H1 (cell line): Measurements from ENCODE around the gene HLA-DRB1. TPM values are rescaled to one million over a fixed set of nuclear protein-coding genes. Genes with fewer than 3 reads are reported as not detected.

Experiments
- CTCF ChIA-PET: fragments of 300-600 bp; sonication (Branson Sonifier 250); formaldehyde crosslinking; loops from one replicate; lab custom pipeline; 2021; ENCODE audit not compliant: partially characterized antibody; lab: Charles Lee
- POLR2A ChIA-PET: fragments of 300-600 bp; sonication (Branson Sonifier 250); formaldehyde crosslinking; loops from one replicate; lab custom pipeline; 2021; ENCODE audit warnings: inconsistent platforms; ENCODE audit not compliant: partially characterized antibody; lab: Charles Lee
- DNase-seq, 2 experiments: peaks; one replicate each; pipeline versions ENCODE4 v3.0.0 to v3.0.0-alpha.2; 2010 to 2022; ENCODE audit warnings: low spot score in 2 of 2, low read depth in 1 of 2, mixed read lengths in 1 of 2
- FAIRE-seq: peaks from 2 replicates; lab custom pipeline; 2011; peaks lifted over from hg19 to GRCh38; lab: Jason Lieb, UNC
- H2AFZ ChIP-seq: 2 replicates; pipeline ENCODE4 v1.8.1; 2012; ENCODE audit warnings: low read length, inconsistent platforms
- H2AK5ac ChIP-seq: 2 replicates; pipeline ENCODE4 v1.6.1; 2013; ENCODE audit warnings: low read depth, low read length
- H2BK120ac ChIP-seq: replicated peaks from 2 replicates; pipeline ENCODE3; 2013; ENCODE audit warnings: low read depth, low read length, inconsistent platforms
- H2BK12ac ChIP-seq: 2 replicates; pipeline ENCODE4 v1.6.1; 2013; ENCODE audit warnings: low read depth, low read length
- H2BK15ac ChIP-seq: 2 replicates; pipeline ENCODE4 v1.6.1; 2013; ENCODE audit warnings: low read length
- H2BK20ac ChIP-seq: 2 replicates; pipeline ENCODE4 v1.6.1; 2013; ENCODE audit warnings: low read length
- H2BK5ac ChIP-seq: 2 replicates; pipeline ENCODE4 v1.6.1; 2013; ENCODE audit warnings: low read depth, low read length
- H3K14ac ChIP-seq: 2 replicates; pipeline ENCODE4 v1.6.1; 2013; ENCODE audit warnings: inconsistent platforms; ENCODE audit not compliant: insufficient read length
- H3K18ac ChIP-seq: 2 replicates; pipeline ENCODE4 v1.6.1; 2013; ENCODE audit warnings: low read length; ENCODE audit errors: extremely low read depth
- H3K23ac ChIP-seq: 2 replicates; pipeline ENCODE4 v1.6.1; 2013; ENCODE audit warnings: inconsistent platforms; ENCODE audit not compliant: insufficient read length
- H3K23me2 ChIP-seq: 2 replicates; pipeline ENCODE4 v1.6.1; 2013; ENCODE audit warnings: low read depth, low read length
- H3K27ac ChIP-seq: 2 replicates; pipeline ENCODE4 v1.6.1; 2011; ENCODE audit warnings: low read depth, low read length, inconsistent platforms
- H3K27me3 ChIP-seq, 4 experiments: replicated peaks in 1 of 4; 1 replicate in 1 of 4; 2 replicates in 3 of 4; pipeline versions ENCODE4 v1.6.1 to v1.8.1; 2011 to 2013; ENCODE audit warnings: low read length in 3 of 4, mild to moderate bottlenecking in 3 of 4, inconsistent platforms in 2 of 4, mixed read lengths in 2 of 4, moderate library complexity in 1 of 4; ENCODE audit not compliant: control insufficient read depth in 3 of 4, insufficient read depth in 3 of 4; ENCODE audit errors: extremely low read depth in 1 of 4
- H3K36me3 ChIP-seq, 4 experiments: 2 replicates each; pipeline versions ENCODE4 v1.6.1 to v1.8.1; 2011 to 2013; ENCODE audit warnings: mild to moderate bottlenecking in 4 of 4, low read length in 3 of 4, moderate library complexity in 2 of 4, control low read depth in 1 of 4, inconsistent platforms in 1 of 4; ENCODE audit not compliant: insufficient read depth in 4 of 4, control insufficient read depth in 2 of 4
- H3K4ac ChIP-seq: replicated peaks from 2 replicates; pipeline ENCODE3; 2013; ENCODE audit warnings: low read length, low read depth, mixed read lengths, inconsistent platforms; ENCODE audit not compliant: insufficient read length
- H3K4me1 ChIP-seq, 4 experiments: replicated peaks in 1 of 4; 1 replicate in 1 of 4; 2 replicates in 3 of 4; pipeline versions ENCODE4 v1.6.1 to v1.8.1; 2011 to 2013; ENCODE audit warnings: low read length in 3 of 4, inconsistent platforms in 2 of 4, mixed read lengths in 1 of 4; ENCODE audit not compliant: insufficient read depth in 4 of 4, control insufficient read depth in 3 of 4
- H3K4me2 ChIP-seq, 2 experiments: 2 replicates each; pipeline versions ENCODE4 v1.6.1 to v1.8.1; 2011 to 2013; ENCODE audit warnings: low read depth in 2 of 2, low read length in 2 of 2, control low read depth in 1 of 2, inconsistent platforms in 1 of 2, mild to moderate bottlenecking in 1 of 2; ENCODE audit not compliant: insufficient read depth in 1 of 2
- H3K4me3 ChIP-seq, 4 experiments: fragments of 200-600, 300-600 bp in 1 of 4; sonication (generic), shearing (Covaris generic), sonication (Bioruptor Twin) in 1 of 4; 2 replicates each; pipeline versions ENCODE4 v1.5.1 to v1.8.1; 2011 to 2016; ENCODE audit warnings: low read length in 4 of 4, low read depth in 3 of 4, control low read depth in 2 of 4, inconsistent platforms in 2 of 4, mild to moderate bottlenecking in 2 of 4, mixed read lengths in 1 of 4, moderate library complexity in 1 of 4; ENCODE audit not compliant: insufficient read depth in 2 of 4; ENCODE audit errors: extremely low read depth in 1 of 4
- H3K56ac ChIP-seq: replicated peaks from 2 replicates; pipeline ENCODE3; 2013; ENCODE audit warnings: low read depth, mild to moderate bottlenecking, mixed read lengths, low read length, inconsistent platforms; ENCODE audit not compliant: insufficient read length
- H3K79me1 ChIP-seq: 2 replicates; pipeline ENCODE4 v1.6.1; 2013; ENCODE audit warnings: low read depth, low read length, control low read depth
- H3K79me2 ChIP-seq, 2 experiments: 2 replicates each; pipeline versions ENCODE4 v1.6.1 to v1.8.1; 2012 to 2013; ENCODE audit warnings: low read length in 2 of 2, mild to moderate bottlenecking in 2 of 2, inconsistent platforms in 1 of 2; ENCODE audit not compliant: insufficient read depth in 2 of 2, control insufficient read depth in 1 of 2
- H3K9ac ChIP-seq, 4 experiments: replicated peaks in 1 of 4; 1 replicate in 1 of 4; 2 replicates in 3 of 4; pipeline versions ENCODE4 v1.6.1 to v1.8.1; 2011 to 2013; ENCODE audit warnings: low read depth in 3 of 4, low read length in 3 of 4, control low read depth in 2 of 4, mild to moderate bottlenecking in 2 of 4, moderate library complexity in 2 of 4, inconsistent platforms in 1 of 4; ENCODE audit errors: extremely low read depth in 1 of 4
- H3K9me3 ChIP-seq, 2 experiments: 2 replicates each; pipeline versions ENCODE4 v1.6.1 to v1.8.1; 2012 to 2013; ENCODE audit warnings: mild to moderate bottlenecking in 2 of 2, moderate library complexity in 2 of 2, control low read depth in 1 of 2, inconsistent platforms in 1 of 2, low read depth in 1 of 2, low read length in 1 of 2, mixed read lengths in 1 of 2; ENCODE audit not compliant: insufficient read depth in 2 of 2
- H4K20me1 ChIP-seq, 2 experiments: replicated peaks in 1 of 2; 2 replicates each; pipeline versions ENCODE3 to v1.8.1; 2011 to 2013; ENCODE audit warnings: inconsistent platforms in 2 of 2, low read length in 2 of 2, mild to moderate bottlenecking in 1 of 2; ENCODE audit not compliant: insufficient read depth in 2 of 2, control insufficient read depth in 1 of 2
- H4K5ac ChIP-seq: 2 replicates; pipeline ENCODE4 v1.6.1; 2013; ENCODE audit warnings: low read length, low read depth, mixed read lengths, inconsistent platforms; ENCODE audit not compliant: insufficient read length
- H4K8ac ChIP-seq: 2 replicates; pipeline ENCODE4 v1.8.0; 2013; ENCODE audit warnings: mild to moderate bottlenecking, moderate library complexity, low read length, inconsistent platforms; ENCODE audit not compliant: insufficient read depth; ENCODE audit errors: extremely low read depth
- H4K91ac ChIP-seq: replicated peaks from 2 replicates; pipeline ENCODE3; 2013; ENCODE audit warnings: low read length, mixed read lengths, inconsistent platforms; ENCODE audit not compliant: insufficient read length
- RFX5 ChIP-seq: IDR thresholded peaks from 2 replicates; pipeline ENCODE4 v1.6.1; 2011; ENCODE audit warnings: low read depth, low read length, improper control_type of control experiment, borderline replicate concordance
- SIN3A ChIP-seq, 2 experiments: IDR thresholded peaks in 1 of 2; conservative IDR thresholded peaks in 1 of 2; 2 replicates each; pipeline ENCODE4 v1.6.1; 2011 to 2012; ENCODE audit warnings: low read length in 2 of 2, improper control_type of control experiment in 1 of 2, low read depth in 1 of 2, mild to moderate bottlenecking in 1 of 2
- SIRT6 ChIP-seq: IDR thresholded peaks from one replicate; pipeline ENCODE4 v1.7.1; 2012; ENCODE audit warnings: low read length, inconsistent platforms
- WGBS, 2 experiments: shearing (Covaris generic) in 1 of 2; methylation state at CpG; one replicate each; pipeline versions ENCODE4 v1.1.6 to v1.1.7; 2013 to 2015; ENCODE audit warnings: low lambda C conversion rate in 2 of 2, mixed read lengths in 2 of 2, inconsistent platforms in 1 of 2, low coverage in 1 of 2, missing lambda C conversion rate in 1 of 2; ENCODE audit not compliant: insufficient replicate concordance in 2 of 2, insufficient coverage in 1 of 2, insufficient read length in 1 of 2; ENCODE audit errors: extremely low coverage in 1 of 2, missing lambda C conversion rate in 1 of 2; 5-methylcytosine and 5-hydroxymethylcytosine counted together
- polyA plus RNA-seq, 7 experiments: library from polyadenylated mRNA; depleted of rRNA in 3 of 7; stranded (reverse) in 5 of 7; unstranded in 2 of 7; fragments of >200 nt in 5 of 7; fragments of 200-250 nt in 2 of 7; gene quantifications; 1 replicate in 5 of 7; 2 replicates in 1 of 7; 4 replicates in 1 of 7; pipeline versions ENCODE4 v1.2.1 to v1.2.3, GENCODE V29; 2011 to 2013; ENCODE audit warnings: missing spikeins in 2 of 7, mixed read lengths in 2 of 7
- total RNA-seq: library from RNA; stranded (reverse); fragmentation: NEBNext Ultra II Directional; extraction: Animal tissue kit (Norgen Biotek cat#: 25700); gene quantifications from 2 replicates; pipeline ENCODE4 v1.2.1, GENCODE V29; 2021
- TF ChIP-seq, protein P1 (sequence below), 3 experiments: IDR thresholded peaks; 1 replicate in 2 of 3; 2 replicates in 1 of 3; pipeline versions ENCODE4 v1.5.1 to v1.6.1; 2011; ENCODE audit warnings: low read length in 3 of 3, mild to moderate bottlenecking in 3 of 3, inconsistent platforms in 2 of 3, low read depth in 1 of 3, moderate library complexity in 1 of 3; ENCODE audit not compliant: insufficient read depth in 1 of 3; ENCODE audit errors: control extremely low read depth in 1 of 3

The HLA-DRB1 gene
- total and polyA plus RNA-seq, 2 of the 8 experiments (the other 6 are each of a cell fraction or from before 2014, with no cell fraction given) = 6.7 to 7.5 TPM

- Histone ChIP-seq H3K9me3 (no peaks in the 10 kb centered on the region), H3K79me2 (no peaks in the 10 kb centered on the region), H2AFZ (no peak overlapping the region), H3K4ac (no peak overlapping the region), H2BK120ac (no peak overlapping the region), H3K56ac (no peak overlapping the region), H3K4me2 (no peak overlapping the region), H4K20me1 (no peaks in the 10 kb centered on the region), H4K5ac (no peak overlapping the region), H3K18ac (no peak overlapping the region), H4K8ac (no peak overlapping the region), H3K9ac (no peak overlapping the region), H4K91ac (no peak overlapping the region), H3K4me3 (no peak overlapping the region), H3K14ac (no peak overlapping the region), H3K27ac (no peak overlapping the region), H2AK5ac (no peak overlapping the region), H3K23ac (no peak overlapping the region), H2BK5ac (no peak overlapping the region), H3K36me3 (no peaks in the 10 kb centered on the region), H3K79me1 (no peaks in the 10 kb centered on the region), H2BK12ac (no peak overlapping the region), H3K27me3 (no peaks in the 10 kb centered on the region), H2BK15ac (no peak overlapping the region)
- CTCF ChIA-PET = no interaction called here
- FAIRE-seq = no peak
- 95% methylated on average over 2 of the region's 2 CpGs; no CpG with 5 or more reads in 1 of the 2 experiments for WGBS, 2 experiments
- DNase-seq = no peak
- POLR2A ChIA-PET = no interaction called here
- no peak for TF ChIP-seq RFX5
- no peak for TF ChIP-seq SIN3A (conservative IDR thresholded peaks at IDR 0.05 in 1 of 2, IDR thresholded peaks at IDR 0.05 in 1 of 2; ENCODE audit: low read depth in 1 of 2, low read length in 2 of 2)
- TF ChIP-seq, protein P1, sequence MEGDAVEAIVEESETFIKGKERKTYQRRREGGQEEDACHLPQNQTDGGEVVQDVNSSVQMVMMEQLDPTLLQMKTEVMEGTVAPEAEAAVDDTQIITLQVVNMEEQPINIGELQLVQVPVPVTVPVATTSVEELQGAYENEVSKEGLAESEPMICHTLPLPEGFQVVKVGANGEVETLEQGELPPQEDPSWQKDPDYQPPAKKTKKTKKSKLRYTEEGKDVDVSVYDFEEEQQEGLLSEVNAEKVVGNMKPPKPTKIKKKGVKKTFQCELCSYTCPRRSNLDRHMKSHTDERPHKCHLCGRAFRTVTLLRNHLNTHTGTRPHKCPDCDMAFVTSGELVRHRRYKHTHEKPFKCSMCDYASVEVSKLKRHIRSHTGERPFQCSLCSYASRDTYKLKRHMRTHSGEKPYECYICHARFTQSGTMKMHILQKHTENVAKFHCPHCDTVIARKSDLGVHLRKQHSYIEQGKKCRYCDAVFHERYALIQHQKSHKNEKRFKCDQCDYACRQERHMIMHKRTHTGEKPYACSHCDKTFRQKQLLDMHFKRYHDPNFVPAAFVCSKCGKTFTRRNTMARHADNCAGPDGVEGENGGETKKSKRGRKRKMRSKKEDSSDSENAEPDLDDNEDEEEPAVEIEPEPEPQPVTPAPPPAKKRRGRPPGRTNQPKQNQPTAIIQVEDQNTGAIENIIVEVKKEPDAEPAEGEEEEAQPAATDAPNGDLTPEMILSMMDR (IDR thresholded peaks at IDR 0.05; ENCODE audit: control extremely low read depth in 1 of 3, insufficient read depth in 1 of 3, low read depth in 1 of 3, low read length in 3 of 3) = no peak
- no peak for TF ChIP-seq SIRT6
- TF ChIP-seq, all 59 proteins: peak for 0
- no peak overlapping the region for H2BK20ac ChIP-seq
- no peaks in the 10 kb centered on the region for H3K23me2 ChIP-seq
- H3K4me1 ChIP-seq = no peaks in the 10 kb centered on the region
Observed at GRCh38 chr6:32562940-32563339, 26.7 kb downstream of the HLA-DRB1 start.
